Stimulated activated CD4-positive, alpha-beta T cell treated with anti-CD3 and anti-CD28 coated beads, TNF-alpha, amount 100 ng/mL, for 48 hours (primary cell): ENCODE measurements around the gene NCAPG2.

Experiments used
- DNase-seq, 3 donors: peaks; one replicate each; pipeline ENCODE4 v3.0.0-alpha.2; 2020; ENCODE audit warnings: low read depth in 3 of 3

NCAPG2 gene

DNA sequence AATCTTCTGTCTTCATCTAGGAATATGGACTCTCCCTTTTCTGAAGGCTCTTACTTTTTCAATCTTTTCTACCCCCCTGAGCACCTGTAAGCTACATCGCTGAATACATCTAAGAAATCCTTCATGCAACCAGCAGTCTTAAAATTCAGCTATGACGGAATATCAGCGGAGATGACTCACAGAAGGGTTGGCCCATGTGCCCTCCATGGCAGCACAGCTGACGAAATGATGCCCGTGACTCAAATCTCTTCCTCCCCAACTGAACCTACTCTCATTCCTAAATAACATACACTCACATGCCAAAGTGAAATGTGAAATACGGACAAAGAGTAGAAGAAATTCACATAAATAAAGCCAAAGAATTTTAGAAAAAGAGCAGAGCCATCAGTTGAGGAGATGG lies 30.3 kb upstream of the NCAPG2 start:
- no peak for DNase-seq

DNA sequence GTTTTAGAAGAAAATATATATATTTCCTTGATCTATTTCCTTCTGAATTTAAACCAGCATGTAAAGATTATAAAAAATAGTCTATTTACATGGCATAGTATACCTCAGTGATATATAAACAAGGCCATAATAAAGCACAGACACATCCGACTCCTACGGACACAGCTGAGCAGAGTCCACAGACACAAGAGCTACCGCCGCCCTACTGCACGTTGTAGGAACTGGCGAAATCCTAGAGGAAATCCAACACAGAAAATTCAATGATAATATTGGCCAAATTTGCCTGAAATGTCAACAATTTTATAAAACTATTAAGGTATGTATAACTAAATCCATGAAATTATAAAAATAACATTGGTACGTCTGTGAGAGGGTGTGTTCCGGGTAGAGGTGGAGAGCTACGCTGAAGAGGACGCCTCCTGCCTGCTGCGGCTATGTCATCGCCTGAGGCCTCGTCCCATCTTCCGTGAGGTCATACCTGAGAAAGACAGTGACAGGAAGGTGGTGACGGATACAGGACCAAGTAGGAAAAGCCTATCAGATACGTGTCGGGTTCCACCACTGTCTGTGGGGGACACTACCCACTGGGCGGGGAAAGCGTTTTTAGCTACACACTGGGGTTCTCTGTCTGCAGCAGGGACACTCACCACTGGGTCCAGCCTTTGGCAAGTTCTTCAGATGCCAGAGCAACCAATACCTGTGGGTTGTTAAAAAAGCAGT lies 29.3 kb upstream of the NCAPG2 start:
- DNase-seq = no peak

DNA sequence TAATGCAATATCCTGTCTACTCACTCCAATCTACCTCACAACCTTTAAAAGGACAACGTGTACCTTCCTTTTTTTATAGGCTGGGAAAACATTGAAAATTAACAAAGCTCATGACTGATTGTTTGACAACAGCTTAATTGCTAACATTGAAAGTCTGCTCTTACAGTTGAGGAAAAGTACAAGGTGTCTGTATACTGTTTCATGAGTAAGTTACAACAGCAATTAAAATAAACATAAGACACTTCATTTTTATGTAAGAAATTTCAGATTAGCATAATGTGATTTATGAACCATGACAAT lies 28.6 kb upstream of the NCAPG2 start:
- no peak for DNase-seq

DNA sequence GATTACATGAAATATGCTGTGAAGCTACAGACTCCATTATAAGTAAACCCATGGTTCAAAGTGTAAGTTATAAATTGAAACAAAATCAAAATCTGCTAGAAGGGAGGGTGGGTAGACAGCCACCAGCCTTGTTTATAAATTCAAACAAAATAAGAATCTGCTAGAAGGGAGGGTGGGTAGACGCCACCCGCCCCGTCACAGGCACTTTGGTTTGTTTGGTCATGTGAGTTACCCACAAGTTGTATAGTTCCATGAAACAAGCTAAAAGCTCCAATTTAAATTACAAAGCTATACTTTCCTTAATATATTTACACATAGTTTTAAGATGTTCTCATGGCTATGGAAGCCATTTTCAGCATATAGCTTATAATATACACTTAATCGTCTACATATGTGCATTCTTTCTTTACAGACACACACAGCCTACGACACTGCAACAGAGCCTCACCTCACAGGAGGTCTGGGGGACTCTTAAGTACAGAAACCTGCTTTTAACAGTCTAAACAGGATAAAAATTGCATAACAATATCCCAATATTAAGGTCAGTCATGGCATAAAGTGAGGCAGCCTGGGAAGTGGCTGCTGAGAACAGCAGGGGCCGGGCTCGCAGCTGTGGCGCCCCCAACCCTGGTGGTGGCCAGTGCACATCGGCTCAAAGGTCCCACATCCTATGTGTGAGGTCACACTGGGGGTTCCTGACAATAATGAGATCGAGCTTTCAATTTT lies 28.1 kb upstream of the NCAPG2 start:
- DNase-seq = no peak

DNA sequence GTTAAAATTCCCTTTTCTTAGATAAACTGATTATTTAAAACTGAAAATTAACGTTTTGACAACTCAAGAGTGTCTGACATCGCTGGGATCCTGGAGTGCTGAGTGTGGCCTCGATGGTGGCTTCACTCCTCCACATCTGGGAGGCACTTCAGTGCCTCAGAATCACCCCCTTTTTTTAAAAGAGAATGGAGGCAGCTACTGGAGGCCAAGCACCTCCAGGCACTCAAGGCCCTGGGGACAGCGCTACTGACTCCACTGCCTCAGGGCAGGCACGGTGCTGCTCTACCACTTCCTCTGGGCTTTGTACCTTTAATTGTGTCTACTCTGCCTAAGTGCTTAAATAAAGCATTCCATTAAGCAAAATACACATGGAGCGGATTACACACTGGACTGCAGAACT lies 27.2 kb upstream of the NCAPG2 start:
- DNase-seq = no peak

DNA sequence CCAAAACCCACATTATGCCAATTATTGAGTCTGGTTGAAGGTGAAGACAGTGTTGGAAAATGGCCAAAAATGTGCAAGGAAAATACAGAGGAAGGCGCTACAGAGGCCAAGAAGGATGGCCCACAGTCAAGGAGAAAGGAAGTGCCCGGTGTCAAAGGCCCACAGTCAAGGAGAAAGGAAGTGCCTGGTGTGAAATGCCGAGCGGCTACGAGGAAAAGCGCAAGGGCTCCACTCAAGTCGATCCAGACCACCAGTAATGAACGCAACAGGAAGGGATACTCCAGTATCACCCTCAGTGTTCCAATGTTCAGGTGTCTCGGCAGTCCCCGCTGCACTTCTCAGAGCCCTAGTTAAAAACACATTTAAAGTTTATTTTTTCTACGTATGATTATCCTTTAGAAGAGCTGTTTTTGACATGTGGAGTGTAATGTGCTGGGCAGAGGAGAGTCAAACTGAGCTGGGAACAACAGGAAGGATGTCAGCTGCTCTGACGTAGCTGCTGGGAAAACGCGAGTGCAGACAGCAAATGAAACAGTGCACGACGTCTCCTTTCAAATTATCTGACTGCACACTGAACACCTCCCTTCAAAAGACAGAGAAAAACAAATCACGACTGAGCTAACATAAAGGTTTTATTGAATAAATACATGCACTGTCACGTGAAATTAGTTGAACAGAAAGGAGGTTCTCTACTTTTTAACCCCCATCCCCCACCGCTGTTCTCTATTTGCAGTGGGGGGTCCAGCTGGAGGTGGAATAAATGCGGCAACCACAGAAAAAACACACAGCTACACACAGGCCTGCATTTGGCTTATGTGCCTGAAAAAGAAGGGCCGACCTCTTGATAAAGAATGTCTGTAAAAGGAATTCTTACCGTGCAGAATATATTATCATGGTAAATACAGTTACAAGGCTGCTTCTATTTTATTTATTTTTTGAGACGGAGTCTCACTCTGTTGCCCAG lies 26.1 kb upstream of the NCAPG2 start:
- no peak for DNase-seq

DNA sequence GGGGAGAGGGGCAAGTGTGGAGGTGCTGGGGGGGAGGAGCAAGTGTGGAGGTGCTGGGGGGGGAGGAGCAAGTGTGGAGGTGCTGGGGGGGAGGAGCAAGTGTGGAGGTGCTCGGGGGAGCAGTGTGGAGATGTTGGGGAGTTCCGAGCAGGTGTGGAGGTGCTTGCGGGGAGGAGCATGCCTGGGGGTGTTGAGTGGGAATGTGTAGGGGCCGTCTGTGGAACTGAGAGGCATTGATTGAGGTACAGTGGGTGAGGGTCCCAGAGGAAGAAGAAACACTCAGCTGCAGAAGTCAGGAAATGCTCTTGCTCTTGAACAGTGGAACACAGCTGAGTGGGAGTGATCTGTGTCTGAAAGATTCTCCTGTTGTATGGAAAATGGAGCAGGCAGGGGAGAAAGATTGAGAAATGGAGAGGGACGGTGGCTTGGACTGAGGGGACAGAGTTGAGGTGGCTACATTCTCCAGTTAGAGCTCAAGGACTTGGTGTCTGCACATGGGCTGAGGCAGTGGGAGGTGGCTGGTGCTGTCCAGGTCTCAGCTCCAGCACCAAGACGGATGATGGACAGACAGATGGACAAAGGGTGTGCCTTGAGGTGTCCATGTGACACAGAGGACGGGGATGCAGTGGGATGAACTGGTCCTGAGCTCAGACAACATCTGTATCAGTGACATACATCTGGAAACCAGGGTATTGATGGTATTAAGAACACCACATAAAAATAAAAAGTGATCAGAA lies 25.2 kb upstream of the NCAPG2 start:
- DNase-seq = no peak

DNA sequence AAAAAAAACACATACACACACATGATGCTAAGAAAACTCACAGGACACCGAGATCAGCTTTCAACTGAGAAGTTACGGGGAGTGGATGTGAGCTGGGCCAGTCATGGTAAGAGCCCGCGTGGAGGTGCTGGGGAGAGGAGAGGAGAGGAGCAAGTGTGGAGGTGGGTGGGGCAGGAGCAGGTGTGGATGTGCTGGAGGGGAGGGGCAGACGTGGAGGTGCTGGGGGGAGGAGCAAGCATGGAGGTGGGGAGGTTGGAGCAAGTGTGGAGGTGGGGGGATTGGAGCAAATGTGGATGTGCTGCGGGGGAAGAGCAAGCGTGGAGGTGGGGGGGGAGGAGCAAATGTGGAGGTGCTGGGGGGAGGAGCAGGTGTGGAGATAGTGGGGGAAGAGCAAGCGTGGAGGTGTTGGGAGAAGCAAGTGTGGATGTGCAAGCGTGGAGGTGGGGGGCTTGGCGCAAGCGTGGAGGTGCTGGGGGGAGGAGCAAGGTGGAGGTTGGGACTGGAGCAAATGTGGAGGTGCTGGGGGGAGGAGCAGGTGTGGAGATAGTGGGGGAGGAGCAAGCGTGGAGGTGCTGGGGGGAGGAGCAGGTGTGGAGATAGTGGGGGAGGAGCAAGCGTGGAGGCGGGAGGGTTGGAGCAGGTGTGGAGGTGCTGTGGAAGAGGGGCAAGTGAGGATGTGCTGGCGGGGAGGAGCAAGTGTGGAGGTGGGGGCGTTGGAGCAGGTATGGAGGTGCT lies 24.5 kb upstream of the NCAPG2 start:
- no peak for DNase-seq

DNA sequence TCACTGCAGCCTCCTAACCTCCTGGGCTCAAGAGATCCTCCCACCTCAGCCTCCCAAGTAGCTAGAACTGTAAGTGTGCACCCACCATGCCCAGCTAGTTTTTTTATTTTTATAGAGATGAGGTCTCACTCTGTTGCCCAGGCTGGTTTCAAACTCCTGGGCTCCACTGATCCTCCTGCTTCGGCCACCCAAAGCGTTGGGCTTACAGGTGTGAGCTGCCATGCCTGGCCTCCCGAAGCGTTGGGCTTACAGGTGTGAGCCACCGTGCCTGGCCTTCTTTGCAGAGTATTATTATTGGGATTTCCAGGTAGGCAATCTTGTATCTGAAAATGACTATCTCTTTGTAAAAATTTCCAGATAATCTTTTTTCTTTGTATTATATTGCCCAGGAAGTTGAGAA lies 23.1 kb upstream of the NCAPG2 start:
- DNase-seq = no peak

DNA sequence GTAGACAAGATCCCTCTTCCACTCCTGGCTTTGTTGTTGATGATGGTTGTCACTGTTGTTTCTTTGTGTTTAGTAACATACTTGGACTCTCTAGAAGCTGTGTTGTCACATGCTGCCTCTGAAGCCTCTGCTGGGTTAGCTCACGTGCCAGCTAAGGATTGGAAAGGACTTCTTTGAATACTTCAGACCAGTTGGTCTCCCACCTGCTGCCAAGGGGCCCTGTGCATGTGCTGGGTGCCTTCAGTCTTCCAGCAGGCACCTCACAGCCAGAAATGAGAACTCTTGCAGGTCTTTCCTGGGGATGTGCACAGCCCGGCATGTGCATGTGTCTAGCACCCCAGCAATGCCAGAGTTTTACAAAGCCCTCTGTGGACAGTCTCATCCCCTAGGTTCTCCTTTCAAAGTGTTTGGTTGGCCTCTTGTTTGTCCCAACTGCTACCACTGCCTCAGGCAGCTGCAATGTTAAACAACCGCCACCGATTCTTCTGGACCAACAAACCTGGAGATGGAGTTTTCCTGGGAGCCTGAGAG lies 21.7 kb upstream of the NCAPG2 start:
- no peak for DNase-seq

DNA sequence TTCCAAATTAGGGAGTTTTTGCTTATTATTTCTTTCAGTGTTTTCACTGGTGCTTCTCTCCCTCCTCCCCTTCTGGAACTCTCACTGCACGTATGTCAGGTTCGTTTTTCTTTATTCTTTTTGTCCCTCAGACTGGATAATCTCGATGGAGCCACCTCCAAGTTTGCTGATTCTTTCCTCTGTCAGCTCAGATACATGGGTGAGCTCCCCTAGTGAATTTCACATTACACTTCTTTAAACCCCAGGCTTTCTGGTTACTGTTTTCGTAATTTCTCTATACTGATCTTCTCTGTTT lies 20.8 kb upstream of the NCAPG2 start:
- no peak for DNase-seq

DNA sequence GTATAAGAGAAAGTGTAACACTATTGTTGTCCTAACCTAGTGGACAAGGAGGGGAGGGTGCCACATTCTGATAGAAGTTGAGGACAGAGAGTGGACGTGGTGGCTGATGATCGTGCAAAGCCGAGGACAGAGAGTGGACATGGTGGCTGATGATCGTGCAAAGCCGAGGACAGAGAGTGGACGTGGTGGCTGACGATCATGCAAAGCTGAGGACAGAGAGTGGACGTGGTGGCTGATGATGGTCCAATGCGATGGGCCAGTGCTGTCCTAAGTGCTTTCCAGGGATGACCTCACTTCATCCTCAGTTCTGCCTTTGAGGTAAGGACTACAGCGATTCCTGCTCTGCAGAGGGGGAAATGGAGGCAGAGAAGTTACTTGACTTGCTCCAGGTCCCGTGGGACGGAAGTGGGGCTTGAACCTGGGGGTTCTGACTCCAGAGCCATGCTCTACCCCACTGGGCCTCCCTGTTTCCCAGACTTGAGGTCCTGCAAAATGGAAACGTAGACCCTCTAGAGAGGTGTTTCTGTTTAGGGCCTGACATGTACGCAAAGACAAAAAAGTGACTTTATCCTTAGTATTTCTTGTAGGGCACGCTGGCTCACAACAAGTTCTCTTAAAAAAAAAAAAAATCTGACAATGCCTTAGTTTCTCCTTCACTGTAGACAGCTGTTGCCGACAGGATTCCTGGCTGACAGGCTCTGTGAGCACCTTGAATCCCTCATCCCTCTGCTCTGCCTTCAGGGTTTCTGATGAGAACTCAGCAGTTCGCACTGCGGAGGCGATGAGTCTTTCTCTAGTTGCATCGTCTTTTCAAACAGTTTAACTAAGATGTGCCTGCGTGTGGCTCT lies 20.3 kb upstream of the NCAPG2 start:
- DNase-seq = no peak

DNA sequence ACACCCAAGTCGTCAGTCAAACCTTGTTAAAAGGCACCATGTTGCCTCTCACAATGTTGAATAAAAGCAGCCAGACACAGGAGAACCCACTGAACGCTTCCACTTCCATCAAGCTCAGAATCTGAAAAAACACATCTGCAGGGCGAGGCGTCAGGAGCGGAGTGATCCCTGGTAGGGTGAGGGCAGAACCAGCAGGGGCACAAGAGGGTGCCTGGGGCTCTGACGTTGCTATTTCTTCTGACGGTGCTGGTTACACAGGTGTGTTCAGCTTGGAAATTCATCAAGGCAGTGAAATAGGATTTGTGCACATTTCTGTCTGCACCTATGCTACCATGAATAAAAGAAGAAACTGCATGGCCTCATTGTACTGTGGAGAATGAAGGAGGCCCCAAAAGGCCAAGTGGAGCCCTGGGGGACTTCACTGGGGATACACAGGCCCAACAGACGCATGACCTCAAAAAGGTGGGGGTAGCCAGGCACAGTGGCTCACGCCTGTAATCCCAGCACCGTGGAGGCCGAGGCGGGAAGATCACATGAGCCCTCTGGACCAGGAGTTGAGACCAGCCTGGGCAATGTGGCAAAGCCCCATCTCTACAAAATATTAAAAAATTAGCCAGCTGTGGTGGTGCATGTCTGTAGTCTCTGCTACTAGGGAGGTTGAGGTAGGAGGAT lies 19.2 kb upstream of the NCAPG2 start:
- DNase-seq = no peak

DNA sequence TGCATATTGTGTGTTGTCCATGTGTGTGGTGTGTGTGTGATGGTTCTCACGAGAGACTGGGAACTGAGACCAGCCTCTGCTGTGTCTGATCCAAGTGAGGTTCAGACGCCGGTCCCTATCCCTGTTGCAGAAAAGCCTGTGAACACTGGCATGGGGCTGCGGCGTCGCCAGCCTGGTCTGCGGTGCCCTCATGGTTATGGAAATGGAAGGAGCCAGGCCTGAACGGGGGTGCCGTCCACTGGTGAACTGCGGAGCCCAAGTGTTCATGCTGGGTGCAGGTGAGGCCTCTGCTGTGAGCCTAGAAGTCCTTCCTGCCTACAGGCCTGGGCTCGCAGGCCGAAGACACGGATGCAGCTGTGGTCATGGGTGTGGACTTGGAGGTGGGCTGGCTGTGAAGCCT lies 18.7 kb upstream of the NCAPG2 start:
- no peak for DNase-seq

DNA sequence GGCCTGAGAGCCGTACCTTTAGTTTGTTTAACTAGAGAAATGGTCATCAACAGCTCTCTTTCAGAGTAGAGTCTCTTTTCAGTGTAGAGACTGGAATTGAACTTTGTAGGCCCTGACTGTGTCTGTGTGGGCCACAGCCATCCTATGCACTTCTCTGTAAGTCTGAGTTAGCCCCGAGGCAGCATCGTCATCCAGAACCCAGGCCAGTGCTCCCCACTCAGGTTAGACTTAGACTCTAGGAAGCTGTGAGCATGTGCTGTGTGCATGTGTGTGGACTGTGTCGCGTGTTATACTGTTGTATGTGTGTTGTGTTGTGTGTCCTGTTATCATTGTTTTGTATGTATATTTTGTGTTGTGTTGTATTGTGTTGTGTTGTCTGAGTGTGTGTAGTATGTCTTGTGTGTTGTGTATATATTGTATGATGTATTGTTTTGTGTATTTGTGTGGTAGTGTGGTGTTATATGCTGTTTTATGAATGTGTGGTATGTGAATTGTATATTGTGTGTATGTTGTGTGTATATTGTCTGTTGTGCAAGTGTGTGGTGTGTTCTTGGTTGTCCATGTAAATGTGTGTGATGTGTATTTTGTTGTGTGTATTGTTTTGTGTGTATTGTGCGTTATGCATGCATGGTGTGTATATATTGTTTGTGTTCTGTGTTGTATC lies 18.1 kb upstream of the NCAPG2 start:
- DNase-seq = no peak

DNA sequence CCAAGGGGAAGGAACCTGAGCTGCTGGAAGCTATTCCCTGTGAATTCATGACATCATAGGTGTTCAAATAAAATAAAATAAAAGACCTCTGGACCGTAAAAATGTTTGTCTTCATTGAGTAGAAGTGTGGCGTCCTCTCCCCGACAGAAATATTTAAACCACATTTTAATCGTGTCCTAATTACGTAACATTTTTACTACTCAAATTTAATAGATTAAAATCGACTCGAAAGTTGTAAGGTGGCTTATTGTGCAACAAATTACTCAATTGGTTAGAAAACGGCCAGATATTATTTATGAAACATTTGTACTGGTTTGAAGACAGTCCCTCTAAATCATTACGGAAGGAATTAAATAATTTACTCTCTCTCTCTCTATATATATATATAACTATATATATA lies 15.5 kb upstream of the NCAPG2 start:
- DNase-seq = no peak

DNA sequence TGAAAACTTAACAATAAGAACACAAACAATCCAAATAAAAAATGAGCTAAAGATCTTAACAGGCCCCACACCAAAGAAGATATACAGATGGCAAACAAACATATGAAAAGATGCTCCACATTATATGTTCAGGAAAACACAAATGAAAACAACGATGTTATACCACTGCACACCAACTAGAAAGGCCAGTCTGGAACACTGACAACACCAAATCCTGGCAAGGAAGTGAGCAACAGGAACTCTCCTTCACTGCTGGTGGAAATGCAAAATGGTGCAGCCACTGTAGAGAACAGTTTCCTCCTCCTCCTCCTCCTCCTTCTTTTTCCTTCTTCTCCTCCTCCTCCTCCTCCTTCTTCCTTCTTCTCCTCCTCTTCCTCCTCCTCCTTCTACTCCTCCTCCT lies 12.2 kb upstream of the NCAPG2 start:
- DNase-seq = no peak

DNA sequence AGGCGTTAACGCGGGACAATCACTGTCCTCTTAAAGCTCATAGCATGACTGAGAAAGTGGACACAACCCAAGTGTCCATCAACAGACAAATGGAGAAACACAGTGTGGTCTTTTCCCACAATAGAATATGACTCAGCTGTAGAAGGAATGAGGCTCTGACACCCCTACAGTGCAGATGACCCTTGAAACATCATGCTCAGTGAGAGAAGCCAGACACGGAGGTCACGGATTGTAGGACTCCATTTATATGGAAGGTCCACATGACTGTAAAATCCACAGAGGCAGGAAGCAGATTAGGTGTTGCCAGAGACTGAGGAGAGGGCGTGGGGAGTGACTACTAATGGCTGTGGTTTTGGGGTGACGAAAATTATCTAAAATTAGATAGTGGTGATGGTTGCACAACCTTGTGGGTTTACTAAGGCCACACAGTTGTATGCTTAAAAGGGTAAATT lies 6.1 kb upstream of the NCAPG2 start:
- no peak for DNase-seq

DNA sequence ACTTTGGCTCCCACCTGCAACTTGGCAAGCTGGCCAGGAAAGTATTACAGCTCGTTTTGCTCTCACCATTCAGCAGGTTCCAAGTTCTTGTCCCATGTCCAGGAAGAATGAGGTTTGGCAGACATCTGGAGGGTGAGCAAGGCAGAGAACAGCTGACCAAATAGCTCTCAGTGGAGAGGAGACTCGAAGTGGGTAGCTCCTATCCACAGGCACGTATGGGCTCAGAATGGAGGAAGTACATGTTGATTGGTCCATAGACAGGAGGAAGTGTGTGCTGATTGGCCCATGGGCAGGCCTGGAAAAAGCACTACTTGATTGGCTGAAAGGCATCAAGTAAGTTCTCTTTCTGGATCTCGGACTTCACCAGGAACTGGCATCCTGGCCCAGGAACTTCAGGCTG lies 3.0 kb upstream of the NCAPG2 start:
- DNase-seq = no peak
